GM21723 (cell line): ENCODE measurements around the gene CISD3.

ENCODE experiments used
- ATAC-seq: cut with Tn5 transposase; IDR thresholded peaks from one replicate; pipeline ENCODE4 v1.9.1; 2021; ENCODE audit warnings: mild to moderate bottlenecking, moderate library complexity; ENCODE audit not compliant: unreplicated experiment

Gene CISD3

GRCh38 chr17:38766341-38766740 lies 36.2 kb downstream of the CISD3 start:
- ATAC-seq: no peak

DNA sequence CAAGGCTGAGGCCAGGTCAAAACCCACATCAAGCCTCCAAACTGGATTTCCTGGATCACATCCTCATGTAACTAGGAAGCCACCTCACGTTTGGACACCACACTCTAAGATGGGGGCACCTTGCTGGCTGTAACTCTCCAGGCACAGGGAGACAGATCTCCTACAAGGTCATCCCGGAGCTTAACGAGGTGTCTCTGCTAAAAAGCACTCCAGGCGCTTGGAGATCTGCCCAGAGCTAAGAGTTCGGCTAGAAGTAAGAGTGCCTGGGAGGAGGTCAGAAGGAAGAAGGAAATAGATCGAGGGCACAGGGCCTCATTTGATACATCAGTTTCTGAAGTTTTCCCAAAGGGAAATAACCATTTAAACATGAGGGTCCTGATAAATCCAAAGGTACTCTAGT lies 38.3 kb downstream of the CISD3 start:
- no peak for ATAC-seq

DNA sequence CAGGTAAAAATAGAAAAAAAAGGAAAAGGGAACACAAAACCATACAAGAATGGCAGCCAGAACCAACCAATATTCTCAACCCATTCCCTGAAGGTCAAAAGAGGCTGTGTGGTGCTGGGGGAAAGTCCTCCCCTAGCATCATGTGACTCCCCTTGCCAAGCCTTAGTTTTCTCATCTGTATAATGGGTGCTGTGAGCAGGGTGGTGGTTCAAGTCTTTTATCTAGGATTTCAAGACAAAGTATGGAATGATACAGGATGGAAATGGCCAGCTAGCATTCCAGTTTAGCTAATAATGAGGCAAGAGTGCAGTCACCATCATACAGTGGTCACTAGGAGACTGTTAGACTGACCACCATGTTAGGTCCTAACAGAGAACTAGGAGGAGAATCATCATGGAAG lies 43.1 kb downstream of the CISD3 start:
- no peak for ATAC-seq

DNA sequence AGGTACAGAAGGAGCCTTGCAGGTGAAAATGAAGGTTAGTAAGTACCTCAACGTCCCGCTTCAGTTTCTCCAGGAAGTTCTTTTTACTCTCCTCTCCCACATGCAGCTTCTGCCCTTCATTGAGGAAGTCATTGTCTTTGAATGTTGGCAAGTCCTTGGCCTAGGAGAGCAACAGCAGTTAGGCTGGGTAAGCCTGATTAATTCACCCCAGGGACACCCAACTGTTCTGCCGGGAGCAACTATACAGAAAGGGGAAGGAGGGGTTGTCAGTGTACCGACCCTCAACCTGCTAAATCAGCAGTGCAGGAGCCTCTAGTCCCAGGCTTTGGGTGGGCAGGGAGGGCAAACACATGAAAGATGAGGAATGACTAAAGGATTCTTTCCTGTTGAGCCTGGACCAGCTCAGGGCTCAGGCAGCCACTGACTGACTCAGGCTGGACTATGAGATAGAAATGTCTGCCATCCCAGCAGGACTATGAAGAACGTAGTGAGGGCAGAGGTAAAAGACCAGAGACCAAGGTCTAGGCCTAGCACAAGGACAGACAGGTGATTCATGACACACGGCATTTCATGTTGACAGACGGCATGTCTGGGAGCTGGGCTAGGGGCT lies 47.6 kb downstream of the CISD3 start:
- ATAC-seq: no peak

- ATAC-seq: no peak
Observed at GRCh38 chr17:38779965-38780752, 50.0 kb downstream of the CISD3 start.

- no peak for ATAC-seq
Observed at GRCh38 chr17:38783227-38783626, 53.1 kb downstream of the CISD3 start.
